ENCODE measurements around the gene PIP5K1B. TPM values are rescaled to one million over a fixed set of nuclear protein-coding genes. Genes with fewer than 3 reads are reported as not detected.
"Not testable (repeated sequence)": the region's sequence is repeated elsewhere in the genome, so short reads cannot be mapped to it uniquely, and the experiment has no call there.

Gene PIP5K1B
- total RNA-seq, 2 donors from 2014 or later = 2.6 to 2.7 TPM

GRCh38 chr9:68963416-68963815, 258.4 kb downstream of the PIP5K1B start:
- intact Hi-C loops (cut with DNase I) = no loop called here
- no peak for DNase-seq (ENCODE audit: low spot score)

GRCh38 chr9:68964102-68964541, 259.1 kb downstream of the PIP5K1B start:
- intact Hi-C loops (cut with DNase I) = no loop called here
- no peak for DNase-seq (ENCODE audit: low spot score)

DNA sequence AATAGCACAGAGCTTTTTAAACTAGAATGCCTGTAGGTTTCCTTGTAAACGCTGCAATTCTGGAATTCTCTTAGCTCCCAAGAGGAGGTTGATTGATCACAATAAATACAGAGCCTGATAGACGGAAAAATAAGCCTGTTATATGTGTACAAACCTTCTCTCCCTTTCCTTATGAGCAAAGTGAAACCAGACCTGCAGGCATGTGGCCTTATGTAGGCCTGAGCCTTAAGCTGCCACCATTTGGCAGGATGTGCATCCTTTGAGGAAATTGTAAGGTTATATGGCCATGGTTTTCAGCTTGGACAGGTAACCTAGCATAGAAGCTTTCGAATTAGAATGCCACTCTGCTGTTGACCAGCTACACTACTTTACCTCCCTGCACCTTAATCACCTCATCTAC, 259.7 kb downstream of the PIP5K1B start:
- intact Hi-C loops (cut with DNase I) = no loop called here
- no peak for DNase-seq (ENCODE audit: low spot score)

- intact Hi-C loops (cut with DNase I) = no loop called here
- DNase-seq (ENCODE audit: low spot score) = no peak
Measured at GRCh38 chr9:68966496-68966944, 261.5 kb downstream of the PIP5K1B start.

DNA sequence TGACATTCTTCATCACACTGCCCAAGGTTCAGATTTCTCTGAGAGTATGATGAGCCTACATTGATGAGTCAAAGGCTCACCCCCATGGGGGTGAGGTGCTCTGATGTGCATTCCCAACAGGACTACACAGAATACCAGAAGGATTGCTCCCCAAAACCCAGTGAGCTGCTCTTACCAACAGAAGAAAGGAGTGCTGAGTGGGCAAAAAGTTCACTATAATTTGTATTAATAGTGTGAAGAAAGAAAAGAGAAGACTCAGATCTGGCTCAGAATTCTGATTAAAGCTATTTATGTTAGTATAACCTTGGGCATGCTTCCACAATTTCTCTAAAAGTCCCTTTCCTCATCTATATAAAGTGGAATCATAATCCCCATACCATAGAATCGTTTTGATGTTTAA, 262.8 kb downstream of the PIP5K1B start:
- DNase-seq (ENCODE audit: low spot score) = no peak
- intact Hi-C loops (cut with DNase I) = no loop called here

GRCh38 chr9:68969538-68969937, 264.5 kb downstream of the PIP5K1B start:
- DNase-seq (ENCODE audit: low spot score) = no peak
- intact Hi-C loops (cut with DNase I) = no loop called here

GRCh38 chr9:68970151-68970550, 265.1 kb downstream of the PIP5K1B start:
- intact Hi-C loops (cut with DNase I) = no loop called here
- DNase-seq (ENCODE audit: low spot score) = no peak

DNA sequence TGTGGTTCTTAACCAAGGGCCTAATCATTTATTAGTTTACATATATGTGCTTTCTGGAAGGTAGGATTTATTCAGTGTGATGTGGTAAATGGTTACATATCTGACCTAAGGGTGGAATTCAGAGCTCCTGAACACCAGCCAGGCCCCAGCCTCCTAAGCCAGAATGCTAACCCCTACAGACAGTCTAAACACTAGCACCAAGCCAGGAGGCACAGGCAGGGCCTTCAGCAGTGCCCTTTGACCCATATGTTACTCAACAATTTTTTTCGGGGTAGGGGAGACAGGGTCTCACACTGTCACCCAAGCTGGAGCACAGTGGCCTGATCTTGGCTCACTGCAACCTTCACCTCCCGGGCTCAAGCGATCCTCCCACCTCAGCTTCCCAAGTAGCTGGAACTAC, 268.6 kb downstream of the PIP5K1B start:
- DNase-seq (ENCODE audit: low spot score) = no peak
- intact Hi-C loops (cut with DNase I) = no loop called here

- no peak for DNase-seq (ENCODE audit: low spot score)
- intact Hi-C loops (cut with DNase I) = no loop called here
Measured at GRCh38 chr9:68974431-68974830, 269.4 kb downstream of the PIP5K1B start.

DNA sequence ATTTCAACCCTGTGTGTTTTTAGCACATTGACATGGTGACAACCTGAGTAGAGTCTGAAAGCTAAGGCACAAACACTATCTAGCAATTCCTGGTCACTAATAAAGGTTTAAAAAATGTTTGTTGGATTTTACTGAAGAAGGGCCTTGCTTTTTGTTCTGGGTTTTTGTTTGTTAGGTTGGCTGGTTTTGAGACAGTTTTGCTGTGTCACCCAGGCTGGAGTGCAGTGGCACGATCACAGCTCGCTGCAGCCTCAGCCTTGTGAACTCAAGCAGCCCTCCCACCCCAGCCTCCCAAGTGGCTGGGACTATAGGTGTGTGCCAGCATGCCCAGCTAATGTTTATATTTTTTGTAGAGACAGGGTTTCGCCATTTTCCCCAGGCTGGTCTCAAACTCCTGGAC, 269.9 kb downstream of the PIP5K1B start:
- no peak for DNase-seq (ENCODE audit: low spot score)
- intact Hi-C loops (cut with DNase I) = no loop called here

- intact Hi-C loops (cut with DNase I) = no loop called here
- DNase-seq (ENCODE audit: low spot score) = no peak
Measured at GRCh38 chr9:68975365-68976043, 270.5 kb downstream of the PIP5K1B start.

- DNase-seq (ENCODE audit: low spot score) = no peak
- intact Hi-C loops (cut with DNase I) = no loop called here
Measured at GRCh38 chr9:68978066-68978465, 273.0 kb downstream of the PIP5K1B start.

GRCh38 chr9:68978501-68978900, 273.5 kb downstream of the PIP5K1B start:
- intact Hi-C loops (cut with DNase I) = no loop called here

DNA sequence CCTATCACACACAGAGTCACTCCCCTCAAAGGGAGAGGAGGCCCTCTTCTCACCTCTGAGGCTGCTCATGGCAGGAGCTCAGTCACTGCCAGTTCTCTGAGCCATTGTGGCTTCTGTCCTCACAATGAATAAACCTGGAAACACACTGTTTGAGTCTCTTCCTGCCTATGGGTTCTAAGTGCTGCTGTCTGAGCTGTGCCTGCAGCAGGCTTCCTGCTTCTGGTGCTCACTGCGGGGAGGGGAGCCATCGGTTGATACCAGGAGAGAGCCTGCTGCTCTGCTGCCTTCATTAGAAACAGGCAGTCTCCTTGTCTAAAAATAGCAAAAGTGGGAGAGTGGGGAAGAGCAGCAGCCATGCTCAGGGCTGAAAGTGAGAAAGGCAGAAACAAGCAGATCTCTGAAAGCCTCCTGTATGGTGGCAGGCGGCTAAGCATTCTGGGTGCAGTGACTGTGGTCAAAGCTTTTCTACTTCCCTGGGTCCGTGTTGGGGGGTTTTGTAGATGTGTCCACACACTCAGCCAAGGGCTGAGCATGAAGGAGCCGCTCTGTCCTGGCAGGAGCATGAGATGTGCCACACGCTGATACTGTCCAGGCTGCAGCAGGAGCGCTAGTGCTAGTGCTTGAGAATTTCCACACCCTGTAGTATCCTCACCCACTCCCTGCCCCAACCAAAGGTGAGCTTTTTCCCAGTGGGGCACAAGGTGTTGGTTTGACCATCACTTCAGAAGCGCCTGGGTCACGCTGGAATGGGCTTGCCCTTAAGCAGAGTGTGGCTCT, 274.7 kb downstream of the PIP5K1B start:
- no peak for DNase-seq (ENCODE audit: low spot score)
- intact Hi-C loops (cut with DNase I) = no loop called here

More at GRCh38 chr9:68978501-68978900, 273.5 kb downstream of the PIP5K1B start:
- DNase-seq (ENCODE audit: low spot score) = no peak

DNA sequence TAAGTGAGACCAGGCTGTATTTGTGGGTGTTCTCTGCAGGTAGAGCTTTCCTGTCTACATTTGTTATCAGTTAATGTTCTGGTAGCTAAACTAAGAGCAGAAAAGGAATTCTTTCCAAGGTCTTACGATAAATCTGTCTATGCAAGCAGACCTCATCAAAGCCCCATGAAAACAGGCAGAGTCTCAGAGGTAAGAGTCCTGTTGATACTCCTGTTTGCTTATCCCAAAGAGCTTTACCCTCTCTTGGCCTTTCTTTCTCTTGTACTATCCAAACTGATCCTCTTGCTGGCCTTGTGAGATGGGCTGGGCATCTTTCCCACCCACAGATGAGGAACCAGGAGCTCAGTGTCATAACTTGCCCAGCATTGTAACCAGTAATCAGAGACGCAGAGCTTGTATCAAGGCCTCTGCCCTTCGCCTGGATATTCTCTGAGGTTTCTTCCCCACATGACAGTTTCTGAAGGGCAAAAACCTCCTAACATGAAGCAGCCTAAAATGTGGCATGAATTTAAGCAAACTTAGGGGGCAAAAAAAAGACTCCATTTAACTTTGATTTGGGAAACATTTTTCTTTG, 275.4 kb downstream of the PIP5K1B start:
- intact Hi-C loops (cut with DNase I) = no loop called here
- no peak for DNase-seq (ENCODE audit: low spot score)

- intact Hi-C loops (cut with DNase I) = no loop called here
- no peak for DNase-seq (ENCODE audit: low spot score)
Measured at GRCh38 chr9:68981789-68982188, 276.7 kb downstream of the PIP5K1B start.

DNA sequence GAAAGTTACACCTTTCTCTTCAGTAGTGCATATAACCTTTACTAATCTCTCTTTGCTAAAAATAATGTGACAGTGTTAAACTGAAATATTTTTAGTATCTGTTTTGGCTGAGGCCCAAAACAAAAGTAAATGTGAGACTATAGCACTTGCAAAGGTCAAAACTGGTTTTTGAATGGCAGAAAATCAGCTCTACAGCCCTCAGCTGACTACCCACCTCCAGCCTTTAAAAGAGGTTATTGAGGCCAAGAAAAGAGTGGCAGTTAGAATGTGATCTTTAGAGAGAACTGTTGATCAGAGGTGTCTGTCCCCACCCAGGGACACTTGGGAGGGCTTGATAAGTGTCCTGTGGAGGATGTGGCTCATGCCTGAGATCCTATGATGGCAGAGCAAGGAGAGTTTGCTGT, 278.0 kb downstream of the PIP5K1B start:
- intact Hi-C loops (cut with DNase I) = no loop called here
- no peak for DNase-seq (ENCODE audit: low spot score)

GRCh38 chr9:68983522-68984424, 278.7 kb downstream of the PIP5K1B start:
- DNase-seq (ENCODE audit: low spot score) = no peak
- intact Hi-C loops (cut with DNase I) = no loop called here

- intact Hi-C loops (cut with DNase I); DNase-seq (ENCODE audit: low spot score): not testable (repeated sequence)
Measured at GRCh38 chr9:68986949-68987348, 281.9 kb downstream of the PIP5K1B start.
